HCT116 (cell line): Measurements from ENCODE around the gene SFXN5.

Experiments used
- CEBPB ChIP-seq: IDR thresholded peaks from 2 replicates; pipeline ENCODE4 v1.6.1; 2012; ENCODE audit warnings: low read depth
- ELF1 ChIP-seq: IDR thresholded peaks from 2 replicates; pipeline ENCODE4 v1.6.1; 2012; ENCODE audit warnings: low read depth, borderline replicate concordance
- EZH2 ChIP-seq: fragments of 200-600 bp; sonication (generic); IDR thresholded peaks from 2 replicates; pipeline ENCODE4 v1.6.1; 2017; ENCODE audit warnings: antibody characterized with exemption, mixed run types
- EZH2phosphoT487 ChIP-seq: fragments of 200-600 bp; IDR thresholded peaks from 2 replicates; pipeline ENCODE4 v1.6.1; 2018; ENCODE audit warnings: antibody characterized with exemption, borderline replicate concordance
- POLR2A ChIP-seq: IDR thresholded peaks from 2 replicates; pipeline ENCODE4 v1.7.0; 2011; ENCODE audit warnings: borderline replicate concordance; ENCODE audit not compliant: insufficient read depth, insufficient read length; ENCODE audit errors: extremely low read depth
- POLR2AphosphoS5 ChIP-seq: IDR thresholded peaks from 2 replicates; pipeline ENCODE4 v1.6.1; 2011; ENCODE audit warnings: mild to moderate bottlenecking, low read depth, low read length, moderate library complexity
- SIN3A ChIP-seq: IDR thresholded peaks from 2 replicates; pipeline ENCODE4 v1.6.1; 2012; ENCODE audit warnings: low read depth
- SP1 ChIP-seq: IDR thresholded peaks from 2 replicates; pipeline ENCODE4 v1.6.1; 2012; ENCODE audit warnings: low read depth
- SRF ChIP-seq: IDR thresholded peaks from 2 replicates; pipeline ENCODE4 v1.6.1; 2012; ENCODE audit warnings: low read depth
- YY1 ChIP-seq: IDR thresholded peaks from 2 replicates; pipeline ENCODE4 v1.6.1; 2011; ENCODE audit warnings: low read length, low read depth, moderate library complexity, mild to moderate bottlenecking; ENCODE audit not compliant: insufficient replicate concordance; ENCODE audit errors: extremely low read depth
- TF ChIP-seq, protein P1 (sequence below), 3 experiments: fragments of 200-600 bp in 1 of 3; sonication (generic) in 1 of 3; IDR thresholded peaks in 2 of 3; conservative IDR thresholded peaks in 1 of 3; 2 replicates each; pipeline ENCODE4 v1.5.1; 2012 to 2017; ENCODE audit warnings: low read depth in 2 of 3, low read length in 2 of 3, antibody characterized with exemption in 1 of 3, borderline replicate concordance in 1 of 3, control low read depth in 1 of 3, mild to moderate bottlenecking in 1 of 3, mixed read lengths in 1 of 3, mixed run types in 1 of 3, moderate library complexity in 1 of 3; ENCODE audit not compliant: insufficient read depth in 1 of 3
- TF ChIP-seq, protein P2 (sequence below): IDR thresholded peaks from 2 replicates; pipeline ENCODE4 v1.6.1; 2012
- TF ChIP-seq, protein P3 (sequence below): IDR thresholded peaks from 2 replicates; pipeline ENCODE4 v1.6.1; 2012; ENCODE audit warnings: low read depth

DNA sequence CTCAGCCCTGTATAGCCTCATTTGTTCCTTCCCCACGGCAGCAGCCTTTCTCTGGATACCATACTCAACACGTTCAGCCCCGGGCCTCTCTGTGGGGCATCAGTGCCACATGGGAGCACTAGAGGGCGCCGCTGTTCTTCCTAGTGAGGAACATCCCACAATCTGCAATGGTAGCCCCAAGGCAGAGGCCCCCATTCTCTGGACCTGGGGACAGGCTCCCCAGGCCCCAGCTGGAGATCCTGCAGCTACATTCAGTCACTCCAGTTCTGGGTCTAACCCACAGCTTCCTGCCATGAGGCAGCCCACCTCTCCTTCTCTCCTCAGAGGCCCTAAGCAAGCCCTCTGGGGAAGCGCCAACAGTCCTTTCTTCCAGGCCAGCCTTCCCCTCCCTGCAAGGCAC, 14.2 kb upstream of the SFXN5 start:
- no peak for TF ChIP-seq EZH2
- TF ChIP-seq YY1 = peak; percentile 33
- TF ChIP-seq, protein P1, sequence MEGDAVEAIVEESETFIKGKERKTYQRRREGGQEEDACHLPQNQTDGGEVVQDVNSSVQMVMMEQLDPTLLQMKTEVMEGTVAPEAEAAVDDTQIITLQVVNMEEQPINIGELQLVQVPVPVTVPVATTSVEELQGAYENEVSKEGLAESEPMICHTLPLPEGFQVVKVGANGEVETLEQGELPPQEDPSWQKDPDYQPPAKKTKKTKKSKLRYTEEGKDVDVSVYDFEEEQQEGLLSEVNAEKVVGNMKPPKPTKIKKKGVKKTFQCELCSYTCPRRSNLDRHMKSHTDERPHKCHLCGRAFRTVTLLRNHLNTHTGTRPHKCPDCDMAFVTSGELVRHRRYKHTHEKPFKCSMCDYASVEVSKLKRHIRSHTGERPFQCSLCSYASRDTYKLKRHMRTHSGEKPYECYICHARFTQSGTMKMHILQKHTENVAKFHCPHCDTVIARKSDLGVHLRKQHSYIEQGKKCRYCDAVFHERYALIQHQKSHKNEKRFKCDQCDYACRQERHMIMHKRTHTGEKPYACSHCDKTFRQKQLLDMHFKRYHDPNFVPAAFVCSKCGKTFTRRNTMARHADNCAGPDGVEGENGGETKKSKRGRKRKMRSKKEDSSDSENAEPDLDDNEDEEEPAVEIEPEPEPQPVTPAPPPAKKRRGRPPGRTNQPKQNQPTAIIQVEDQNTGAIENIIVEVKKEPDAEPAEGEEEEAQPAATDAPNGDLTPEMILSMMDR (IDR thresholded peaks at IDR 0.05 in 2 of 3, conservative IDR thresholded peaks at IDR 0.05 in 1 of 3; ENCODE audit: borderline replicate concordance in 1 of 3, insufficient read depth in 1 of 3, low read depth in 2 of 3, low read length in 2 of 3) = peak; percentile 91 to 97 (median 97)
- no peak for TF ChIP-seq SRF
- TF ChIP-seq, protein P2, sequence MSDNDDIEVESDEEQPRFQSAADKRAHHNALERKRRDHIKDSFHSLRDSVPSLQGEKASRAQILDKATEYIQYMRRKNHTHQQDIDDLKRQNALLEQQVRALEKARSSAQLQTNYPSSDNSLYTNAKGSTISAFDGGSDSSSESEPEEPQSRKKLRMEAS = no peak
- no peak for TF ChIP-seq POLR2A
- TF ChIP-seq, protein P3, sequence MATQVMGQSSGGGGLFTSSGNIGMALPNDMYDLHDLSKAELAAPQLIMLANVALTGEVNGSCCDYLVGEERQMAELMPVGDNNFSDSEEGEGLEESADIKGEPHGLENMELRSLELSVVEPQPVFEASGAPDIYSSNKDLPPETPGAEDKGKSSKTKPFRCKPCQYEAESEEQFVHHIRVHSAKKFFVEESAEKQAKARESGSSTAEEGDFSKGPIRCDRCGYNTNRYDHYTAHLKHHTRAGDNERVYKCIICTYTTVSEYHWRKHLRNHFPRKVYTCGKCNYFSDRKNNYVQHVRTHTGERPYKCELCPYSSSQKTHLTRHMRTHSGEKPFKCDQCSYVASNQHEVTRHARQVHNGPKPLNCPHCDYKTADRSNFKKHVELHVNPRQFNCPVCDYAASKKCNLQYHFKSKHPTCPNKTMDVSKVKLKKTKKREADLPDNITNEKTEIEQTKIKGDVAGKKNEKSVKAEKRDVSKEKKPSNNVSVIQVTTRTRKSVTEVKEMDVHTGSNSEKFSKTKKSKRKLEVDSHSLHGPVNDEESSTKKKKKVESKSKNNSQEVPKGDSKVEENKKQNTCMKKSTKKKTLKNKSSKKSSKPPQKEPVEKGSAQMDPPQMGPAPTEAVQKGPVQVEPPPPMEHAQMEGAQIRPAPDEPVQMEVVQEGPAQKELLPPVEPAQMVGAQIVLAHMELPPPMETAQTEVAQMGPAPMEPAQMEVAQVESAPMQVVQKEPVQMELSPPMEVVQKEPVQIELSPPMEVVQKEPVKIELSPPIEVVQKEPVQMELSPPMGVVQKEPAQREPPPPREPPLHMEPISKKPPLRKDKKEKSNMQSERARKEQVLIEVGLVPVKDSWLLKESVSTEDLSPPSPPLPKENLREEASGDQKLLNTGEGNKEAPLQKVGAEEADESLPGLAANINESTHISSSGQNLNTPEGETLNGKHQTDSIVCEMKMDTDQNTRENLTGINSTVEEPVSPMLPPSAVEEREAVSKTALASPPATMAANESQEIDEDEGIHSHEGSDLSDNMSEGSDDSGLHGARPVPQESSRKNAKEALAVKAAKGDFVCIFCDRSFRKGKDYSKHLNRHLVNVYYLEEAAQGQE = no peak
- TF ChIP-seq EZH2phosphoT487 = no peak
- no peak for TF ChIP-seq CEBPB
- TF ChIP-seq SP1 = no peak
- TF ChIP-seq POLR2AphosphoS5 = no peak
- TF ChIP-seq SIN3A = no peak
- no peak for TF ChIP-seq ELF1
